Spleen (tissue), 7 donors: Measurements from ENCODE around the gene PPP1R12C.

Experiments used
- POLR2AphosphoS5 ChIP-seq, 3 donors: sonication (generic); formaldehyde crosslinking; IDR thresholded peaks; one replicate each; pipeline ENCODE4 v1.5.1; 2017; ENCODE audit warnings: antibody characterized with exemption in 3 of 3
- TF ChIP-seq, protein P1 (sequence below), 11 experiments: fragments of 200-600 bp in 7 of 11; fragments of 450-650 bp in 4 of 11; sonication (generic) in 4 of 11; IDR thresholded peaks in 8 of 11; conservative IDR thresholded peaks in 3 of 11; 1 replicate in 7 of 11; 2 replicates in 4 of 11; pipeline versions ENCODE4 v1.4.0 to v1.8.0; 2016 to 2021; ENCODE audit warnings: antibody characterized with exemption in 11 of 11, inconsistent platforms in 4 of 11, mild to moderate bottlenecking in 1 of 11
- donor health status: DM: no; HTN: no; CAD: no; lungs with moderate emphysema.
- donor health status: DM: no; HTN: no; CAD: no.
- donor health status: DM: no; HTN: no; CAD: no.

GRCh38 chr19:55114566-55115145 lies 2.8 kb downstream of the PPP1R12C start:
- TF ChIP-seq, protein P1, sequence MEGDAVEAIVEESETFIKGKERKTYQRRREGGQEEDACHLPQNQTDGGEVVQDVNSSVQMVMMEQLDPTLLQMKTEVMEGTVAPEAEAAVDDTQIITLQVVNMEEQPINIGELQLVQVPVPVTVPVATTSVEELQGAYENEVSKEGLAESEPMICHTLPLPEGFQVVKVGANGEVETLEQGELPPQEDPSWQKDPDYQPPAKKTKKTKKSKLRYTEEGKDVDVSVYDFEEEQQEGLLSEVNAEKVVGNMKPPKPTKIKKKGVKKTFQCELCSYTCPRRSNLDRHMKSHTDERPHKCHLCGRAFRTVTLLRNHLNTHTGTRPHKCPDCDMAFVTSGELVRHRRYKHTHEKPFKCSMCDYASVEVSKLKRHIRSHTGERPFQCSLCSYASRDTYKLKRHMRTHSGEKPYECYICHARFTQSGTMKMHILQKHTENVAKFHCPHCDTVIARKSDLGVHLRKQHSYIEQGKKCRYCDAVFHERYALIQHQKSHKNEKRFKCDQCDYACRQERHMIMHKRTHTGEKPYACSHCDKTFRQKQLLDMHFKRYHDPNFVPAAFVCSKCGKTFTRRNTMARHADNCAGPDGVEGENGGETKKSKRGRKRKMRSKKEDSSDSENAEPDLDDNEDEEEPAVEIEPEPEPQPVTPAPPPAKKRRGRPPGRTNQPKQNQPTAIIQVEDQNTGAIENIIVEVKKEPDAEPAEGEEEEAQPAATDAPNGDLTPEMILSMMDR (IDR thresholded peaks at IDR 0.05 in 8 of 11, conservative IDR thresholded peaks at IDR 0.05 in 3 of 11), result no peak
- TF ChIP-seq POLR2AphosphoS5 (IDR thresholded peaks at IDR 0.05), result no peak
